Measurements from ENCODE around the gene IQCN.

IQCN gene

DNA sequence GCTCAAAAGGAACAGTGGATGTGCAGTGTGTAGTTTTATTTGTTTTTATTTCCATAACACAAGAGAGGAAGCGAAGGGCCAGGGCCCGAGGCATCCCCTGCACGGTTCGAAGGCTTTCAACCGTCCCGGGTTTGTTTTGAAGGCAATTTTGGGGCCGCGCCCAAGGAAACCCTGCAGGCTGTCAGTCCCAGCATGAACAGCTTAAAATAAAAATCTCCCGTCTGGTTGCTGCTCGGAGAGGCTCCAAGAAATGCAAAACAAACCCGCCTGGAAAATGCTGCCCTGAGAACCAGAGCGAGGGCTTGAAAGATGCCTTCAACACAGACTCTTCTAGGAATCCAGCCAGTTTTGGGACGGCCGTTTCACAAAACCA lies 32.6 kb upstream of the IQCN start:
- DNase-seq (ENCODE audit: low spot score), result no peak

DNA sequence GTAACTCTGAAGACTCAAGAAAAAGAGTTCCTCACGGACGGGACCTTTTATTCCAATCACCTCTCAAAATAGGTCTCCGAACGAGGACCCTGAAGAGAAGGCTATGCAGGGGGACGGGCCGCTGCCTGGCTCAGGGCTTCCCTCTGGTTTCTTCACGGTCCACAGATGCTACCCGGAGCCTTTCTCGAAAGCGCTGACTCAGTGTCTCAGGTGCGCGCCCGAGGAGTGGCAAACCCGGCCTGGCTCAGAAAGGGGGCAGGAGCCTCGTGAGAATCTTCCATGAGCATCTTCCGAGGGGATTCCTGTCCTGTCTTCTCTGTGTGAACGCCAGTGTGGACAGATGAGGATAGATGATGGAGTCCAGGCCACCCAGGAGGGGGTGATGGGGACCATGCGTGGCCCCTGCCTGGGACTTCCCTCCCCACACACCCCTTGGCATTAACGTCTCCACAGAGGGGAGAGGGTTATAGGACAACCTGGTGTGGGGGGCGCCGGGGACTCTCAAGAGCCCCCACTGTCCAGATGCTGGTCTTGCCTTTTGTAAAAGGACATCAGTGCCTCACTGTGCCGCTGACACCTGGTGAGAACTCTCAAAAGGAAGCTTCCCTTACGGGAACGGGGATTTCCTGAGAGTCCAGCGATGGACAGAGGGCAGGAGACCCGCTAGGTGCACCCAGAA lies 32.1 kb upstream of the IQCN start:
- no peak for DNase-seq (ENCODE audit: low spot score)

DNA sequence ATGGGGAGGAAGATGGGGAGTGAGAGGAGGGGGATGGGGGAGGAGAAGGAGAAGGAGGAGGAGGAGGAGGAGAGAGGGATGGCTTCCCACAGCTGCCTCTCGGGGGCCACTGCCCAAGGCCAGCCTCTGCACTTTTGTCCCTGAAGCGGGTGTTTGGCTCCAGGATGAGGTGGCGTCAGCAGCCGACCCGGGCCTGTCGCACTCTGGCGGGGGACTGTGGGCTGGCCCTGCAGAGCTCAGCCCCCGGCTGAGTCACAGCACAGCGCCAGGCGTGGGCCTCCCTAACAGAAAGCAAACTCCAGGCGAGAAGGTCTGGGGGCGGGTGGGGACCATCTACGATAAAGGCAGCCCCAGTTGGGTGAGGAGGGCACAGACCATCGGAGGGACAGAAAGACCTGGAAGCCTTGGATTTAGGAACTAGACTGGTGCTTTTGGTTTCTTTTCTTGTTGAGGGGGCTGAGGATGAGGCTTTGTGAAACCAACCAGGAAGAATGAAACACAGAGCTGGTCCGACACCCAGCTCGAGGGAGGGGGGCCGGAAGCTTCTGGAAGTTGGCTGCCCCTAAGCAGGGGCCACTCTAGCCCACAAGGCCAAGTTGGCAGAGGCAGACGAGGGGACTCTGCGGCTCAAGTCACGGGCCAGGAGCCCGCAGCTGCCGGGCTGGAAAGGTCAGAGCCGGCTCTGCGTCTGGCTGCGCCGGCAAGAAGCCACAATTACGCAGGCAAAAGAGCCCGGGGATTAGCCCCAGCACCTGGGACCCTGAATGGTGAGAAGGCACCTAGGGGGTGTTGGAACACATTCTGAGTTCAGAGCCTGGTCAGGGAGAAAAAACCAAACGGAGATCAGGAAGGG lies 30.4 kb upstream of the IQCN start:
- DNase-seq (ENCODE audit: low spot score), result peak; percentile 86

DNA sequence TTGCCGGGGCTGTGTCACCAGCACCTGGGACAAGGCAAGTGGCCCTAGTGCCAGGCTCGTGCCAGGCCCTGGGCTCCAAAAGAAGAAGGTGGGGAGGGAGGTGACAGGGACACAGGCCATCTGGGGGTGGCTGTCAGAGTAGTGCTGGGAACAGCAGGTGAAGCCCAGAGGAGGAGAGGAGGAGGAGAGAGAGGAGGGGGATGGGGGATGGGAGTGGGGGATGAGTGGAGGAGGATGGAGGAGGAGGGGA lies 29.9 kb upstream of the IQCN start:
- no peak for DNase-seq (ENCODE audit: low spot score)

DNA sequence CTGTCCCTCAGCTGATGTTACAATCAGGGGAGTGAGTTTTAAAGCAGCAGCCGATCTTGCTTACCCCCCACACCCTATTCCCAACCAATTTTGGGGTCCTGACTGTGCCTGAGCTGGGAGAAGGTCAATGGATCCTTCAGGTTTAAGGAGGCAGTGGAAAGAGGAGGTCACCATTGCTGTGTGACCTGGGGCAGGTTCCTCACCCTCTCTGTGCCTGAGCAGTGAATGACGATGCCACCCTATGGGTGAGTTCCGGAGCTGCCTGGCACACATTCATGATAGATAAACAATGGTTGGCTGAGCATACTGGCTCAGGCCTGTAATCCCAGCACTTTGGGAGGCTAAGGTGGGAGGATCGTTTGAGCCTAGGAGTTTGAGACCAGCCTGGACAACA lies 27.5 kb upstream of the IQCN start:
- DNase-seq (ENCODE audit: low spot score), result no peak

DNA sequence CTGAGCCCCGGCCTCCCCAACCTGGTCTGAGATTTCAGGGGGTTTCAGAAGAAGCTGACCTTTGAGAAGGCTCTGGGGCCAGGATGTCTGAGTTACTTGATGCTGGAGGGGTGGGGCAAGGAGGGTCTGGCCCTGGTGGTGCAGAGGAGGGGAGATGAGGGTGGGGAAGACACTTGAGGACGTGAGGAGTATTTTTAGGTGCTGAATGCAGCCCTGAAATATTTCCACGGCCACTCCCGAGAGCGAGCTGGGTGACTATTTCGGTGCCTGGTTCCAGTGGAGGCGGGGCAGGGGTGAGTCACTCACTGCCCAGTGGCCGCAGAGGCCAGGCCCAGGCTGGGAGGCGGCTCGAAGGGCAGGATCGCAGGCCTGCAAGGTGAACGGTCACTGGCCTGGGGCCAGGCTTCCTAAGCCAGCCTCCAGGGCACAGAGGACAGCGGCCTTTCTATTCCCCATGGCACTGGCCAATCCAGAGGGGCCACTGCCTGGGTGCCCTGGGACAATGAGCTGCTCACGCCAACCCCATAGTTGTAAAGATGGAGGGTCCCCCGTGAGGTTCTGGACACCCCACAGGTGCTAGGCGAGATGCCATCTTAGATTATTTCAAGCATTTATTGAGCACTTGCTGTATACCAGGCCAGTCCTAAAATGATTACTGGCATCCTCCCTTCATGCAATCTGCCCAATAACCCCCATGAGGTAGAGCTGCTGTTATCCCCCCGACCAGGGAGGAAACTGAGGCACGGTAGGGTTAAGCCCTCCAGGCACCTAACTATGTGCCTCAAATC lies 26.9 kb upstream of the IQCN start:
- DNase-seq (ENCODE audit: low spot score), result no peak

DNA sequence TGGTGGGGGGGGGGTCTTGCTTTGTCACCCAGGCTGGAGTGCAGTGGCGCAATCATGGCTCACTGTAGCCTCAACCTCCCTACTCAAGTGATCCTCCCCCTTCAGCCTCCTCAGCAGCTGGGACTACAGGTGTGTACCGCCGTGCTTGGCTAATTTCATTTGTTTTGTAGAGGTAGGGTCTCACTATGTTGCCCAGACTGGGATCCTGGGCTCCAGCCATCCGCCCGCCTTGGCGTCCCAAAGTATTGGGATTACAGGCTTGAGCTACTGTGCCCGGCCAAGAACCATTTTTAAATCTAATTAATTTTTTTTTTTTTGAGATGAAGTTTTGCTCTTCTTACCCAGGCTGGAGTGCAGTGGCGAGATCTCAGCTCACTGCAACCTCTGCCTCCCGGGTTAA lies 25.4 kb upstream of the IQCN start:
- no peak for DNase-seq (ENCODE audit: low spot score)

DNA sequence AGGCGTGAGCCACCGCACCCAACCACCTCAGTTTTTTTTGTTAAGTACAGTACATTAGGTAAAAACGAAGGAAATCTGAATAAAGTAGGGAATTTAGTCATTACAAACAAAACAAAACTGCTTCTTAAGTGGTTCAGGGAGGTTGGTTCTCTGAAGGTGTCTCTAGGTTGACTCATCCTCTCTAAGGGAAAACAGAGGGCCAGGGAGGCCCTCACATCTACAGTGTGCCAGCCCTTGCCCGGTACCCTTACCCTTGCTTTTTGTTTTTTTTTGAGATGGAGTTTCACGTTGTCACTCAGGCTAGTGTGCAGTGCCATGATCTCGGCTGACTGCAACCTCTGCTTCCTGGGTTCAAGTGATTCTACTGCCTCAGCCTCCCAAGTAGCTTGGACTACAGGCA lies 24.3 kb upstream of the IQCN start:
- no peak for DNase-seq (ENCODE audit: low spot score)

DNA sequence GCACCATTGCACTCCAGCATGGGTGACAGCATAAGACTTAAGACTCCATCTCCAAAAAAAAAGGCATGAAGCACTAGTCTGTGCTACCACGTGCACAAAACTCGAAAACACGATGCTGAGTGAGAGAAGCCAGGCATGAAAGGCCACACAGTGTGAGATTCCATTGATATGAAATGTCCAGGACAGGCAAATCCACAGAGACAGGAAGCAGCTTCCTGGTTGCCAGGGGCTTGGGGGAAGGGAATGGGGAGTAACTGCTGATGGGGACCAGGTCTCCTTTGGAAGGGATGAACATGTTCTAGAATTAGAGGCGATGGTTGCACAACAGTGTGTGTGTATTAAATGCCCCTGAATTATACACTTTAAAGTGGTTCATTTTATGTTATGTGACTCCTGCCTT lies 23.1 kb upstream of the IQCN start:
- DNase-seq (ENCODE audit: low spot score), result no peak

DNA sequence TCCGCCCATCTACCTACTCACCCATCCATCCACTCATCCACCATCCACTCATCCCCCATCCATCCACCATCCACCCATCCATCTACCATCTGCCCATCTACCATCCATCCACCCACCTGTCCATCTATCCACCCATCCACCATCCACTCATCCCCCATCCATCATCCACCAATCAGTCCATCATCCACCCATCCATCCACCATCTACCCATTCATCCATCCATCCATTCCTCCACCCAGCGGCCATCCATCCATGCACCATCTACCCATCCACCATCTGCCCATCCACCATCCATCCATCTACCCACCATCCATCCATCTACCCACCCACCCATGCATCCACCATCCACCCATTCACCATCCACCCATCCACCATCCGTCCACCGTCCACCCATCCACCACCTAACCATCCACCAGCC lies 20.8 kb upstream of the IQCN start:
- DNase-seq (ENCODE audit: low spot score), result no peak

DNA sequence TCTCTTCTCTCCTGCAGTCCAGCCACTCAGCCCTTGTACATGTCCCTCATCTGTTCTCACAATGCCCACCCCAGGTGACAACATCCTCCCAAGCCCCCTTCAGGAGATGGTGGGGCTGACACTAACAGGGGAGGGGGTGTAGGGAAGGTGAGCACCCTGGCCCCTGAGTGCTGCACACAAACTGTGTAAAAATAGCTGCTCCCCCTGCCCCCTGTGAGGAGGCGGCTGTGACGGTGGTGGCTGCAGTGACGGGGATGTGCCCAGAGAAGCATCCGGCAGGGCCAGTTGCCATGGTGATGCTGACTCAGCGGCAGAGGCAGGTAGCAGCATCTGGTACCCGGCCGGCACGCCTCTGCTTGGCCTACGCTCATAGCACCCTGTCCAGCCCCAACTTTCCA lies 20.2 kb upstream of the IQCN start:
- DNase-seq (ENCODE audit: low spot score), result no peak

DNA sequence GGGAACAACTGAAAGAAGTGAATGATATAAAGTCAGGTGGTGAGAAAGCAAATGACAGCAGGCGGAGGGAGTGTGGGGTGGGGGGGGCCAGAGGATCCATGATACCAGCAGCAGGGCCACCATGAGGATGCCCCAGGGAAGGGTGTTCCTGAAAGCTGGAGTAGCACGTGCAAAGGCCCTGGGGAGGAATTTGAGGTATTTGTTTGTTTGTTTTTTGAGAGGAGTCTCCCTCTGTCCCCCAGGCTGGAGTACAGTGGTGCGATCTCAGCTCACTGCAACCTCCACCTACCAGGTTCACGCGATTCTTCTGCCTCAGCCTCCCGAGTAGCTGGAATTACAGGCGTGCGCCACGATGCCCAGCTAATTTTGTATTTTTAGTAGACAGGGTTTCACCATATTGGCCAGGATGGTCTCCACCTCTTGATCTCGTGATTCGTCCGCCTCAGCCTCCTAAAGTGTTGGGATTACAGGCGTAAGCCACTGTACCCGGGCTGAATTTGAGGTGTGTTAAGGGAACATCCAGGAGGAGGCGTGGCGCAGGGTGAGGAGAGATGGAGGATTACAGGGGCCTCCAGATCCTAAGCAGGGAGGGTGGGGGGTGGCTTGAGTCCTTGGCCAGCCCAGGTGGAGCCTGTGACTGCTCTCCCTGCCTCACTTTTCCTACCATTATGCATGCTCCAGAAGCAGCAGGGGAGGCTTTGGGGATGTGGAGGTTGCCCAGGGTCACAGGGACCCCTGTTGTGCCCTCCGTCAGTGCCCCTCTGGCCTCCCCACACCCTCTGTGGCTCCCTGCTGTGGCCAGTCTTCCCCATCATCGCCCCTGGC lies 19.6 kb upstream of the IQCN start:
- no peak for DNase-seq (ENCODE audit: low spot score)

DNA sequence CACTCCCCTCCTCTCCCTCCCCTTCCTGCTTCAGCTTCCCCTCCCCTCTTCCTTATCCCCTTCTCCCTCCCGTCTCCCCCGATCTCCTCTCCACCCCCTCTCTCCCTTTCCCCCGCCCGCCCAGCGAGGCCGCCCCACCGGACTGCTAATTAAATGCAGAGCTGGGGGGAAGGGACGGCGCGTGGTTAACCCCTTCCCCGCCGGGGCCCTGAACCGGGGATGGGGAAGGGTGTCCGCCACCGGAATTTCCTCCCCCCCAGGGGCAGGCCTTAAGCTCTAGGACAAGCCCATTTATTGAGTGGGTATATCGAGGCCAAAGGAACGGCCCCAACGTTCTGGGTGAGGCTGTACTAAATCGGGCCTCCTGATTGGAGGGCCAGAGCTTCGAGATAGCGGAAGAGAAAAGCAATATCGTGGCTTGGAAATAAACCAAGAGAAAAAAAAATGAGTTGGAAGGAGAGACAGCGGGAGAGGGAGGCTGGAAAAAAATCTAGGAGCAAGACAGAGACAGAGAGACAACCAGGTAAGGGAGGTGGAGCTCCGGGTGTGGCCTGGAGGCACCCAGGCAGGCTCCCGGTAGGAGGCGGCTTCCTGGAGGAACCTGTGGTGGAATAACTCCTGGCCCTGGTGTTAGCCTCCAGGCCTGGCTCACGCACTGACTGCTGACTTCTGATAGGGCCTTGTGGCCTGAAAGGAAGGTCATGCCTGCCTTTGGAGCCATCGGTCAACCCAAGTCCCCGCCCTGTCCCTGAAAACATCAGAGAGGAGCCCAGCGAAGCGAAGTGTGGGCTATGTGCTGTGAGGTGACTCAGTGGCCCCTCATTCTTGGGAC lies 18.8 kb upstream of the IQCN start:
- peak; percentile 78 for DNase-seq (ENCODE audit: low spot score)

DNA sequence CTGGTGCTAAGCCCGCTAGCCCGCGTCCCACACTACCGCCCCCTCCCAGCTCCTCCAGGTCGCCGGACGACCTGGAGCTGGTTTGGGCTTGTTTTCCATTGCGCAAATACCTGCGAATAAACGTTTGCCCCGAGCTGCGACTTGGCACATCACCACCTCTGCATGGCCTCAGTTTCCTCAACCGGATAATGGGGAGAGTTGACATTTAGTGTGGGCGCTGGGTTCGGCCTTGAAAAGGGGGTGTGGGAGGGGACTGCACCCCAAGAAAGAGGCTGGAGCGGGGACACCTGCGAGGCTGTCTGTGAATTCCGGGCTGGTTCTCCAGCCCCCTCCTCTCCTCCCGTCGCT lies 18.2 kb upstream of the IQCN start:
- no peak for DNase-seq (ENCODE audit: low spot score)

DNA sequence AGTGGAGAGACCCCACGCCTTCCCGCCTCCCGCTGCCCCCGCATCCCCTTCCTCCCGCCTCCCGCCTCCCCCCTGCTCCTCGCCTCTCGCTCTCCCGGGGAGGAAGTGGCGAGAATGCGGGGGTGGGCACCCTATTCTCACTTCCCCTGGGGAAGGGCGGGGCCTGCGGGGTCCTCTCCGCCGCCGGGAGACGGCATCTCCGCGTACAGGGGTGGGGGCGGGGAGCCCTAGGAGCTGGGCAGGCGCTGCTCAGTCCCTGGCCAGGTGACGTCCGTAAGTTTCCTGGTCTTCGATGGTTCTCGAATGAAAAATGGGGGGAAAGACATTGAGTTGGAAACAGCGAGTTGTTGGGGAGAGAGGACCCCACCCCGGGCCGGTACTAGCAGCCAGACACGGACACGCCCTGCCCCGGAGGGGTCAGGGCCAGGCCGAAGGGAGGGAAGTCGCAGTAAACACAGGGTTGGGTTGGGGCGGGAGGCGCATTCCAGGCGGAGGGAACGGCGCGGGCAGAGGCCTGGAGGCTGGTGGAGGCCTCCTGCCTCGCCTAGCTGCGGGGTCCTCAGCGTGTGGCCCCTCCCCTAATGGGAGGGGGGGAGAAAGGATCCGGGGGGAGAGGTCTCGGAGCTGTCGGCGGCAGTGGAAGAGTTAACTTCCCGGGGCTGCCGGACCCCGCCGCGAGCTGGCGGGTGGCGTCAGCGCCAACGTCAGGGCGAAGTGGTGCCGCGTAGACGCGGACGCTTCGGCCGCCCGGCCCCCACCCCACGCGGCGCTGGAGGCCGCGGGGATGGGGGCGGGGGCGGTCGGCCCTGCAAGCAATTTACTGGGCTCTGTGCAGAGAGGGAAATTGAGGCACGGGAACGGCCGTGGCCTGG lies 17.6 kb upstream of the IQCN start:
- DNase-seq (ENCODE audit: low spot score), result peak; percentile 82

DNA sequence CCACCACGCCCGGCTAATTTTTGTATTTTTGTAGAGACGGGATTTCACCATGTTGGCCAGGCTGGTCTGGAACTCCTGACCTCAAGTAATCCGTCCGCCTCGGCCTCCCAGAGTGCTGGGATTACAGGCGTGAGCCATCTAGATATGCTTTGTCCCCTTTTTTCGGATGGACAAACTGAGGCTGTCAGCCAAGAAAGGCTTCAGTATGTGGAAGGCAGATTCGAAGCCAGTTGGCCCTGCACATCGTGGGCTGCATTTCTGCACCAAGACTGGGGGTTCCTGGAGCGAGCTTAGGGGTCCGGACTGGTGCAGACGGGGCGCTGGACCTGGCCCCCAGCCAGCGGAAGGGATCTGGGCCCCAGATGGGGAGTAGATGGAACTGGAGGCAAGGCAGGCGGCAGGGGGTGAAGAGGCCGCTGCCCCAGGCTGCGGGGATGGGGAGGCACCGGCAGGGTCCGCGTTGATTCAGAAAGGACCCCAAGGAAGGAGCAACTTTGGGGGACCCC lies 16.8 kb upstream of the IQCN start:
- DNase-seq (ENCODE audit: low spot score), result no peak

DNA sequence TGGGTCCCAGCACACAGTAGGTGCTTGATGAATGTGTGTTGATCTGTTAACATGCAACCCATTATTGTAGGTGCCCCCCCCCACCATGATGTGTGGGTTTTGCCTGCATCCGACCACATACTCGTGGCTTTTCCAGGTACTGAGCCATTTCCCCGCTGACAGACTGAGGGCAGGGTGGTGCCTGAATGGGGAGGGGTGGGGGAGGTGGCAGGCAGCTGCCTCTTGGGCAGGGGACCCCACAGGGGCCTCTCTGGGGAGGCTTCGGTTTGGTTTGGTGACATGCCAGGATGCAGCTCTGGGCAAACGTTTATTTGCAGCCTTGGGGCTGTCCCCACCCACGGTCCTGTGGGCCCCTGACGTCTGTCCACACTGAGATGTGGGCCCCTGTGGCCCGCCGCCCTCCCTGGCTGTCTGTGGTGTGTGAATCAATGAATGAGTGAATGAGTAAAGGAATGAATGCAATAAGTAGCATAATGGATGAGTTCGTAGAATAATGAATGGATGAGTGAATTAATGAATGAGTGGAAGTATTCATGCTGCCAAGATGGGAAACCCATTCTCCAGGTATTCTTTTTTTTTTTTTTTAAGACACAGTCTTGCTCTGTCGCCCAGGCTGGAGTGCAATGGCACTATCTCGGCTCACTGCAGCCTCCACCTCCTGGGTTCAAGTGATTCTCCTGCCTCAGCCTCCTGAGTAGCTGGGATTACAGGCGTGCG lies 16.2 kb upstream of the IQCN start:
- DNase-seq (ENCODE audit: low spot score), result no peak

DNA sequence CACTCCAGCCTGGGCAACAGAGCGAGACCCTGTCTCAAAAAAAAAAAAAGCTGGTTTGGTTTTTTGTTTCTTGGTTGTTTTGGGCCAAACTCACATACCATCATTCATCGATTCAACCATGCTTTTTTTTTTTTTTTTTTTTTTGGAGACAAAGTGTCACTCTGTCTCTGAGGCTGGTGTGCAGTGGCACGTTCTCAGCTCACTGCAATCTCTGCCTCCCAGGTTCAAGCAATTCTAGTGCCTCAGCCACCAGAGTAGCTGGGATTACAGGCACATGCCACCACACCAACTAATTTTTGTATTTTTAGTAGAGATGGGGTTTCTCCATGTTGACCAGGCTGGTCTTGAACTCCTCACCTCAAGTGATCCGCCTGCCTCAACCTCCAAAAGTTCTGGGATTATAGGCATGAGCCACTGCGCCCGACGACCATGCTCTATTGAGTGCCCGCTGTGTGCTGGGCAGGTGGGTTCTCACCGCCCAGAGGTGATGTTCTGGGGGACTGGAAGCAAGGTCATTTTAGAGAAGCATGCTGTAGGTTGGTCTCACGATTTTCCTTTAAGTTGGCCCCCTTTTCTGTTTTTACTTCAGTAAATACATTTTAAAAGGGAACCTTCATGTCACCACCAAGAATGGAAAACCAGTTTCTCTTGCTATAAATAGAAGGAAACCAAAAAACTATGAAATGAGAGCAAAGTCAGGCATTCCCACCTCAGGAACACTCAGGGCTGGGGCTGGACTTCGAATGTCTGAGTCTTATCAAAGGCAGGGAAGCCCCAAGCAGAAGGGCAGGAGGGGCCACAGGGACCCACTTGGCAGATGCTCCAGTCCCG lies 15.4 kb upstream of the IQCN start:
- DNase-seq (ENCODE audit: low spot score), result no peak

All from Ammon's horn (tissue), 1 donor.